Stimulated activated CD4-positive, alpha-beta T cell treated with anti-CD3 and anti-CD28 coated beads, Interleukin-1b, Interleukin-23, amount 100 ng/mL, for 24 hours (primary cell): ENCODE measurements around the gene MRPS33.
"Not testable (repeated sequence)": the region's sequence is repeated elsewhere in the genome, so short reads cannot be mapped to it uniquely, and the experiment has no call there.

Experiments used
- DNase-seq, 4 experiments: peaks; one replicate each; pipeline ENCODE4 v3.0.0-alpha.2; 2020; ENCODE audit warnings: low read depth in 4 of 4, low spot score in 1 of 4

Gene MRPS33

GRCh38 chr7:140956997-140957396, 57.8 kb downstream of the MRPS33 start:
- not testable (repeated sequence) for DNase-seq
